HEK293T (cell line): Measurements from ENCODE around the gene SNX1.

Experiments used
- BHLHE40 ChIP-seq: fragments of 450-650 bp; IDR thresholded peaks from 2 replicates; pipeline ENCODE4 v1.6.1; 2016; ENCODE audit warnings: mild to moderate bottlenecking, moderate library complexity, borderline replicate concordance
- ELF4 ChIP-seq: fragments of 450-650 bp; IDR thresholded peaks from 2 replicates; pipeline ENCODE4 v1.6.1; 2017; ENCODE audit warnings: antibody characterized with exemption
- FOXK2 ChIP-seq: fragments of 450-650 bp; IDR thresholded peaks from 2 replicates; pipeline ENCODE4 v1.6.1; 2016; ENCODE audit warnings: mild to moderate bottlenecking
- FOXM1 ChIP-seq: fragments of 450-650 bp; IDR thresholded peaks from 2 replicates; pipeline ENCODE4 v1.6.1; 2017; ENCODE audit warnings: mild to moderate bottlenecking, borderline replicate concordance
- HDGF ChIP-seq: fragments of 450-650 bp; IDR thresholded peaks from 2 replicates; pipeline ENCODE4 v1.6.1; 2017; ENCODE audit warnings: antibody characterized with exemption, borderline replicate concordance
- L3MBTL2 ChIP-seq: fragments of 450-650 bp; conservative IDR thresholded peaks from 2 replicates; pipeline ENCODE4 v1.6.1; 2016; ENCODE audit warnings: mild to moderate bottlenecking
- LEF1 ChIP-seq: fragments of 450-650 bp; IDR thresholded peaks from 2 replicates; pipeline ENCODE4 v1.6.1; 2017; ENCODE audit warnings: mild to moderate bottlenecking, borderline replicate concordance
- SP1 ChIP-seq: fragments of 450-650 bp; IDR thresholded peaks from 2 replicates; pipeline ENCODE4 v1.6.1; 2017
- TARDBP ChIP-seq: fragments of 450-650 bp; IDR thresholded peaks from 2 replicates; pipeline ENCODE4 v1.6.1; 2016
- TF ChIP-seq, protein P1 (sequence below): fragments of 450-650 bp; IDR thresholded peaks from 2 replicates; pipeline ENCODE4 v1.6.1; 2016

GRCh38 chr15:64122936-64123351 lies 27.2 kb downstream of the SNX1 start:
- TF ChIP-seq LEF1 (no peak), BHLHE40 (no peak), SP1 (no peak), HDGF (no peak), L3MBTL2 (no peak), TARDBP (no peak), FOXK2 (no peak), ELF4 (no peak), FOXM1 (no peak)
- TF ChIP-seq, protein P1, sequence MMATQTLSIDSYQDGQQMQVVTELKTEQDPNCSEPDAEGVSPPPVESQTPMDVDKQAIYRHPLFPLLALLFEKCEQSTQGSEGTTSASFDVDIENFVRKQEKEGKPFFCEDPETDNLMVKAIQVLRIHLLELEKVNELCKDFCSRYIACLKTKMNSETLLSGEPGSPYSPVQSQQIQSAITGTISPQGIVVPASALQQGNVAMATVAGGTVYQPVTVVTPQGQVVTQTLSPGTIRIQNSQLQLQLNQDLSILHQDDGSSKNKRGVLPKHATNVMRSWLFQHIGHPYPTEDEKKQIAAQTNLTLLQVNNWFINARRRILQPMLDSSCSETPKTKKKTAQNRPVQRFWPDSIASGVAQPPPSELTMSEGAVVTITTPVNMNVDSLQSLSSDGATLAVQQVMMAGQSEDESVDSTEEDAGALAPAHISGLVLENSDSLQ: no peak
